Liver (tissue), 3 donors: ENCODE measurements around the gene JAG1.

Experiments
- FOXA1 ChIP-seq: IDR thresholded peaks from 2 replicates; pipeline ENCODE4 v1.6.1; 2016; ENCODE audit warnings: antibody characterized with exemption
- FOXA2 ChIP-seq: IDR thresholded peaks from 2 replicates; pipeline ENCODE4 v1.6.1; 2016; ENCODE audit warnings: antibody characterized with exemption
- GABPA ChIP-seq, 2 donors: IDR thresholded peaks in 1 of 2; conservative IDR thresholded peaks in 1 of 2; 2 replicates each; pipeline ENCODE4 v1.6.1; 2016; ENCODE audit warnings: antibody characterized with exemption in 2 of 2, mild to moderate bottlenecking in 1 of 2, moderate library complexity in 1 of 2
- HNF4A ChIP-seq, 2 donors: conservative IDR thresholded peaks; 2 replicates each; pipeline ENCODE4 v1.6.1; 2016; ENCODE audit warnings: antibody characterized with exemption in 2 of 2, mild to moderate bottlenecking in 2 of 2
- MAX ChIP-seq: IDR thresholded peaks from 2 replicates; pipeline ENCODE4 v1.6.1; 2016; ENCODE audit warnings: antibody characterized with exemption
- RAD21 ChIP-seq, 2 donors: IDR thresholded peaks; 2 replicates each; pipeline ENCODE4 v1.6.1; 2016; ENCODE audit warnings: antibody characterized with exemption in 2 of 2, mild to moderate bottlenecking in 2 of 2
- SP1 ChIP-seq: IDR thresholded peaks from 2 replicates; pipeline ENCODE4 v1.6.1; 2018; ENCODE audit warnings: antibody characterized with exemption, mild to moderate bottlenecking
- TAF1 ChIP-seq: conservative IDR thresholded peaks from 2 replicates; pipeline ENCODE4 v1.6.1; 2016; ENCODE audit warnings: antibody characterized with exemption, mild to moderate bottlenecking
- YY1 ChIP-seq: IDR thresholded peaks from 2 replicates; pipeline ENCODE4 v1.6.1; 2016; ENCODE audit warnings: antibody characterized with exemption, mild to moderate bottlenecking
- TF ChIP-seq, protein P1 (sequence below): fragments of 150-350 bp; IDR thresholded peaks from 2 replicates; pipeline ENCODE4 v1.5.1; 2017; ENCODE audit warnings: improper control_type of control experiment, low read depth, low read length; ENCODE audit not compliant: missing input control
- TF ChIP-seq, protein P2 (sequence below): IDR thresholded peaks from 2 replicates; pipeline ENCODE4 v1.6.1; 2016; ENCODE audit warnings: antibody characterized with exemption
- TF ChIP-seq, protein P3 (sequence below): IDR thresholded peaks from 2 replicates; pipeline ENCODE4 v1.6.1; 2016; ENCODE audit warnings: antibody characterized with exemption, mild to moderate bottlenecking
- donor health status: healthy.
- donor health status: healthy.

- TF ChIP-seq FOXA1: no peak
- TF ChIP-seq, protein P1, sequence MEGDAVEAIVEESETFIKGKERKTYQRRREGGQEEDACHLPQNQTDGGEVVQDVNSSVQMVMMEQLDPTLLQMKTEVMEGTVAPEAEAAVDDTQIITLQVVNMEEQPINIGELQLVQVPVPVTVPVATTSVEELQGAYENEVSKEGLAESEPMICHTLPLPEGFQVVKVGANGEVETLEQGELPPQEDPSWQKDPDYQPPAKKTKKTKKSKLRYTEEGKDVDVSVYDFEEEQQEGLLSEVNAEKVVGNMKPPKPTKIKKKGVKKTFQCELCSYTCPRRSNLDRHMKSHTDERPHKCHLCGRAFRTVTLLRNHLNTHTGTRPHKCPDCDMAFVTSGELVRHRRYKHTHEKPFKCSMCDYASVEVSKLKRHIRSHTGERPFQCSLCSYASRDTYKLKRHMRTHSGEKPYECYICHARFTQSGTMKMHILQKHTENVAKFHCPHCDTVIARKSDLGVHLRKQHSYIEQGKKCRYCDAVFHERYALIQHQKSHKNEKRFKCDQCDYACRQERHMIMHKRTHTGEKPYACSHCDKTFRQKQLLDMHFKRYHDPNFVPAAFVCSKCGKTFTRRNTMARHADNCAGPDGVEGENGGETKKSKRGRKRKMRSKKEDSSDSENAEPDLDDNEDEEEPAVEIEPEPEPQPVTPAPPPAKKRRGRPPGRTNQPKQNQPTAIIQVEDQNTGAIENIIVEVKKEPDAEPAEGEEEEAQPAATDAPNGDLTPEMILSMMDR: no peak
- TF ChIP-seq HNF4A (conservative IDR thresholded peaks at IDR 0.05): no peak
- no peak for TF ChIP-seq TAF1
- no peak for TF ChIP-seq YY1
- TF ChIP-seq GABPA (IDR thresholded peaks at IDR 0.05 in 1 of 2, conservative IDR thresholded peaks at IDR 0.05 in 1 of 2): no peak
- TF ChIP-seq, protein P2, sequence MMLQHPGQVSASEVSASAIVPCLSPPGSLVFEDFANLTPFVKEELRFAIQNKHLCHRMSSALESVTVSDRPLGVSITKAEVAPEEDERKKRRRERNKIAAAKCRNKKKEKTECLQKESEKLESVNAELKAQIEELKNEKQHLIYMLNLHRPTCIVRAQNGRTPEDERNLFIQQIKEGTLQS: no peak
- TF ChIP-seq, protein P3, sequence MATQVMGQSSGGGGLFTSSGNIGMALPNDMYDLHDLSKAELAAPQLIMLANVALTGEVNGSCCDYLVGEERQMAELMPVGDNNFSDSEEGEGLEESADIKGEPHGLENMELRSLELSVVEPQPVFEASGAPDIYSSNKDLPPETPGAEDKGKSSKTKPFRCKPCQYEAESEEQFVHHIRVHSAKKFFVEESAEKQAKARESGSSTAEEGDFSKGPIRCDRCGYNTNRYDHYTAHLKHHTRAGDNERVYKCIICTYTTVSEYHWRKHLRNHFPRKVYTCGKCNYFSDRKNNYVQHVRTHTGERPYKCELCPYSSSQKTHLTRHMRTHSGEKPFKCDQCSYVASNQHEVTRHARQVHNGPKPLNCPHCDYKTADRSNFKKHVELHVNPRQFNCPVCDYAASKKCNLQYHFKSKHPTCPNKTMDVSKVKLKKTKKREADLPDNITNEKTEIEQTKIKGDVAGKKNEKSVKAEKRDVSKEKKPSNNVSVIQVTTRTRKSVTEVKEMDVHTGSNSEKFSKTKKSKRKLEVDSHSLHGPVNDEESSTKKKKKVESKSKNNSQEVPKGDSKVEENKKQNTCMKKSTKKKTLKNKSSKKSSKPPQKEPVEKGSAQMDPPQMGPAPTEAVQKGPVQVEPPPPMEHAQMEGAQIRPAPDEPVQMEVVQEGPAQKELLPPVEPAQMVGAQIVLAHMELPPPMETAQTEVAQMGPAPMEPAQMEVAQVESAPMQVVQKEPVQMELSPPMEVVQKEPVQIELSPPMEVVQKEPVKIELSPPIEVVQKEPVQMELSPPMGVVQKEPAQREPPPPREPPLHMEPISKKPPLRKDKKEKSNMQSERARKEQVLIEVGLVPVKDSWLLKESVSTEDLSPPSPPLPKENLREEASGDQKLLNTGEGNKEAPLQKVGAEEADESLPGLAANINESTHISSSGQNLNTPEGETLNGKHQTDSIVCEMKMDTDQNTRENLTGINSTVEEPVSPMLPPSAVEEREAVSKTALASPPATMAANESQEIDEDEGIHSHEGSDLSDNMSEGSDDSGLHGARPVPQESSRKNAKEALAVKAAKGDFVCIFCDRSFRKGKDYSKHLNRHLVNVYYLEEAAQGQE: no peak
- no peak for TF ChIP-seq MAX
- no peak for TF ChIP-seq RAD21 (IDR thresholded peaks at IDR 0.05)
- no peak for TF ChIP-seq FOXA2
- no peak for TF ChIP-seq SP1
These were observed 43.1 kb upstream of the JAG1 start for GRCh38 chr20:10716855-10717254.
